GM12891 (cell line): Measurements from ENCODE around the gene ACSL4.

ENCODE experiments used
- PAX5 ChIP-seq: IDR thresholded peaks from 2 replicates; pipeline ENCODE4 v1.6.1; 2011; ENCODE audit warnings: low read length, moderate library complexity, mild to moderate bottlenecking; ENCODE audit not compliant: insufficient read depth, severe bottlenecking
- POLR2A ChIP-seq: IDR thresholded peaks from 2 replicates; pipeline ENCODE4 v1.6.1; 2011; ENCODE audit warnings: low read depth, low read length, control low read depth
- POLR2AphosphoS5 ChIP-seq: IDR thresholded peaks from 2 replicates; pipeline ENCODE4 v1.6.1; 2011; ENCODE audit warnings: low read depth, low read length, control low read depth
- SPI1 ChIP-seq: IDR thresholded peaks from 2 replicates; pipeline ENCODE4 v1.6.1; 2011; ENCODE audit warnings: low read depth, low read length, control low read depth
- TAF1 ChIP-seq: IDR thresholded peaks from 2 replicates; pipeline ENCODE4 v1.6.1; 2011; ENCODE audit warnings: low read depth, low read length, control low read depth

- TF ChIP-seq POLR2AphosphoS5 = no peak
- TF ChIP-seq POLR2A = no peak
- TF ChIP-seq SPI1 = no peak
- no peak for TF ChIP-seq PAX5
- no peak for TF ChIP-seq TAF1
Observed at GRCh38 chrX:109687903-109688302, 45.2 kb downstream of the ACSL4 start.
